Measurements from ENCODE around the gene MZB1.
A peak's percentile ranks its signal among the peaks of the same experiment; 100 is the strongest.
"Not testable (repeated sequence)": the region's sequence is repeated elsewhere in the genome, so short reads cannot be mapped to it uniquely, and the experiment has no call there.

MZB1 gene

GRCh38 chr5:139371482-139372435 is 18.0 kb downstream of the MZB1 start:
- DNase-seq = no peak

- no peak for DNase-seq
Measured at GRCh38 chr5:139369181-139369580, 20.5 kb downstream of the MZB1 start.

- no peak for DNase-seq
Measured at GRCh38 chr5:139368613-139369012, 21.1 kb downstream of the MZB1 start.

- no peak for DNase-seq
Measured at GRCh38 chr5:139364466-139364865, 25.2 kb downstream of the MZB1 start.

GRCh38 chr5:139363937-139364336 is 25.8 kb downstream of the MZB1 start:
- no peak for DNase-seq

GRCh38 chr5:139361835-139362429 is 27.8 kb downstream of the MZB1 start:
- no peak for DNase-seq

- DNase-seq = no peak
Measured at GRCh38 chr5:139360384-139360783, 29.3 kb downstream of the MZB1 start.

GRCh38 chr5:139358064-139358463 is 31.6 kb downstream of the MZB1 start:
- DNase-seq = no peak

- DNase-seq = not testable (repeated sequence)
Measured at GRCh38 chr5:139355900-139356299, 33.8 kb downstream of the MZB1 start.

GRCh38 chr5:139354186-139354585 is 35.5 kb downstream of the MZB1 start:
- no peak for DNase-seq

GRCh38 chr5:139347863-139348262 is 41.9 kb downstream of the MZB1 start:
- not testable (repeated sequence) for DNase-seq

GRCh38 chr5:139345442-139345841 is 44.3 kb downstream of the MZB1 start:
- DNase-seq = not testable (repeated sequence)

GRCh38 chr5:139344177-139344576 is 45.5 kb downstream of the MZB1 start:
- DNase-seq = no peak

- DNase-seq = no peak
Measured at GRCh38 chr5:139343476-139343875, 46.2 kb downstream of the MZB1 start.

- DNase-seq = no peak
Measured at GRCh38 chr5:139342423-139342723, 47.3 kb downstream of the MZB1 start.

- peak; percentile 98 for DNase-seq
Measured at GRCh38 chr5:139341689-139342422, 47.9 kb downstream of the MZB1 start, which contains the start of gene PAIP2. PAIP2 (plus strand) TSS chr5:139341854; CDS start chr5:139363785, 21,931 bp downstream.

GRCh38 chr5:139341187-139341688 is 48.5 kb downstream of the MZB1 start:
- DNase-seq = no peak

- no peak for DNase-seq
Measured at GRCh38 chr5:139340051-139340450, 49.7 kb downstream of the MZB1 start.

Data from SHP77 treated with DMSO at 0.1 percent for 48 hours (cell line).